ENCODE measurements around the gene IST1.

- TF ChIP-seq CTCF (conservative IDR thresholded peaks at IDR 0.05; ENCODE audit: low read depth, low read length) (no peak), EZH2 (IDR thresholded peaks at IDR 0.05; ENCODE audit: borderline replicate concordance, low read depth, low read length, poor library complexity, severe bottlenecking) (no peak)
Observed at GRCh38 chr16:71974068-71974818, 78.9 kb downstream of the IST1 start.

Data from A673 (cell line).